Memory B cell (primary cell): Measurements from ENCODE around the gene ANAPC4.

ENCODE experiments used
- ATAC-seq: fragments of 150-1000 bp; cut with Tn5 transposase; 2 replicates; pipeline ENCODE4 v1.10.0; 2021; ENCODE audit warnings: low read depth, mild to moderate bottlenecking, moderate library complexity
- DNase-seq, 2 donors: peaks; one replicate each; pipeline ENCODE4 v3.0.0; 2022; ENCODE audit warnings: low spot score in 2 of 2
- H3K27ac Mint-ChIP-seq: one replicate; pipeline ENCODE4 v1.8.0; 2022; ENCODE audit warnings: mild to moderate bottlenecking, moderate library complexity, mixed read lengths
- H3K27me3 Mint-ChIP-seq: one replicate; pipeline ENCODE4 v1.8.0; 2022; ENCODE audit warnings: mixed read lengths
- H3K36me3 Mint-ChIP-seq: one replicate; pipeline ENCODE4 v1.8.0; 2022; ENCODE audit warnings: mild to moderate bottlenecking, mixed read lengths
- H3K4me1 Mint-ChIP-seq: one replicate; pipeline ENCODE4 v1.8.0; 2022; ENCODE audit warnings: mixed read lengths
- H3K4me3 Mint-ChIP-seq: one replicate; pipeline ENCODE4 v1.8.0; 2022; ENCODE audit warnings: mild to moderate bottlenecking, moderate library complexity, mixed read lengths
- H3K9me3 Mint-ChIP-seq: one replicate; pipeline ENCODE4 v1.8.0; 2022; ENCODE audit warnings: mixed read lengths

Gene ANAPC4

DNA sequence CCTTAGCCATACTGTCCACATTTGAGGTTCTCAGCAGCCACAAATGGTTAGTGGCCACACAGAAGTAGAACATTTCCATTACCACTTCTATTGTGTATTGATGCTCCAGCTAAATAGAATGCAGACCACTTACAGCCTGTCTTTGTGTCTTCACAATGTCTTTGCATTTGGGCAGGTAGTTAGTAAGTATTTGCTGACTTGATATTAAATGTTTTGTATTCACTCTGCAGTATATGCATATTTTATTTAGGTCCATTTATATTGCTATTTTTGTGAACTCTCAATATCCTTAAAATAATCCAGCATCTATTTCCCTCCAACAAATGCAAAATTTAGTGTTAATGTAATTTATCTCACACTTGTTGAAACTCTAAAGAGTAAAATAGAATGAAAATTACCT, 26.6 kb downstream of the ANAPC4 start:
- no peaks in the 10 kb centered on the region for H3K27me3 Mint-ChIP-seq
- no peak overlapping the region for H3K4me3 Mint-ChIP-seq
- no peaks in the 10 kb centered on the region for H3K9me3 Mint-ChIP-seq
- H3K27ac Mint-ChIP-seq: no peak overlapping the region
- ATAC-seq: no peak
- DNase-seq: no peak
- H3K4me1 Mint-ChIP-seq: peaks cover 2% of the 10 kb centered on the region
- H3K36me3 Mint-ChIP-seq: peaks cover 36% of the 10 kb centered on the region

DNA sequence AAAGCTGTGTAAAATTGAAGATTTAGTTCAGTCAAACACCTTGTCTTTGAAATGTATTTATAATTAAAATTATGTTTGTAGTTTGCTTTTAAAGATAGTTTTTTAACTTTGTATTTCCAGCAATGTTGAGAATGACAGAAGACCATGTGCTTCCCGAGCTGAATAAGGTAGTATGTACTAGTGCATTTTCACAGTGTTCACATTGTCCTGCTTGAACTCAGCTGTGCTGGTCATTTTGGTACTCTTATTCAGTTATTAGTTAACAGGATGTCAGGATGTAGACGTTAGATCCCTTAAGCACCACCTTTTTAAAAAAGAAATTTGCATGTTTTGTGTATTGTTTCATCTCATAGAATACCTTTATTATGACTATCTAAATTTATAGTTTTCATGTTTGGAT, 28.4 kb downstream of the ANAPC4 start:
- DNase-seq (no peak), ATAC-seq (no peak)
- no peak overlapping the region for H3K27ac Mint-ChIP-seq
- no peaks in the 10 kb centered on the region for H3K27me3 Mint-ChIP-seq
- no peaks in the 10 kb centered on the region for H3K4me1 Mint-ChIP-seq
- peaks cover 31% of the 10 kb centered on the region for H3K36me3 Mint-ChIP-seq
- H3K4me3 Mint-ChIP-seq: no peak overlapping the region
- H3K9me3 Mint-ChIP-seq: no peaks in the 10 kb centered on the region

DNA sequence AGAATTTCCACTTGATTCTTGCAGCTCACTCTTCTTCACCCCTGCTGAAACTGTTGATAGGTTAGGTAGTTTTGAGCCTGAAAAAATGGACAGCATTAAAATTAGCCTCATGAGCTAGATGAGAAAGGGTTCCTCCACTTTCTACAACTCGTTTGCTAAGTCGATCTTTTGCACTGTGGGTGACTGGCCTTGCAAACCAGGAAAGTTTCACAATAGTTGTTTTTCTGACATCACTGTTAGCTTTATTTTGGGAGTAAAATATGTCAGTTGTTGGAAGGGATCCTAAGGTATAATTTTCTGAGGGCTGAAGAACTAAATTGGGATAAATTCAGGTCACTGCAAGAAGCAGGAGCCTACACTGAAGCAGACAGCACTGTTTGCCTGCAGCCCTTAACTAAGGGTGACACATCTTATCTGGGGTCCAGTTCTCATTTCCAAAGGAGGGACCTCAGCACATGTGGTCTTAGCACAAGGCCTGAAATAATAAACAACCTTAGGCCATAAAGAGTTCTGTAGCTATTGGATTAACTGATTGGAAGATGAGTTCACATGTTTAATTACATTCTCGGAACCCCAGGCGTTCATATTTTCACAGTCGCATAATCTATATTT, 29.1 kb downstream of the ANAPC4 start:
- no peak overlapping the region for H3K4me3 Mint-ChIP-seq
- no peak overlapping the region for H3K27ac Mint-ChIP-seq
- peaks cover 33% of the 10 kb centered on the region for H3K36me3 Mint-ChIP-seq
- no peaks in the 10 kb centered on the region for H3K4me1 Mint-ChIP-seq
- DNase-seq: no peak
- no peak for ATAC-seq
- no peaks in the 10 kb centered on the region for H3K27me3 Mint-ChIP-seq
- H3K9me3 Mint-ChIP-seq: no peaks in the 10 kb centered on the region

DNA sequence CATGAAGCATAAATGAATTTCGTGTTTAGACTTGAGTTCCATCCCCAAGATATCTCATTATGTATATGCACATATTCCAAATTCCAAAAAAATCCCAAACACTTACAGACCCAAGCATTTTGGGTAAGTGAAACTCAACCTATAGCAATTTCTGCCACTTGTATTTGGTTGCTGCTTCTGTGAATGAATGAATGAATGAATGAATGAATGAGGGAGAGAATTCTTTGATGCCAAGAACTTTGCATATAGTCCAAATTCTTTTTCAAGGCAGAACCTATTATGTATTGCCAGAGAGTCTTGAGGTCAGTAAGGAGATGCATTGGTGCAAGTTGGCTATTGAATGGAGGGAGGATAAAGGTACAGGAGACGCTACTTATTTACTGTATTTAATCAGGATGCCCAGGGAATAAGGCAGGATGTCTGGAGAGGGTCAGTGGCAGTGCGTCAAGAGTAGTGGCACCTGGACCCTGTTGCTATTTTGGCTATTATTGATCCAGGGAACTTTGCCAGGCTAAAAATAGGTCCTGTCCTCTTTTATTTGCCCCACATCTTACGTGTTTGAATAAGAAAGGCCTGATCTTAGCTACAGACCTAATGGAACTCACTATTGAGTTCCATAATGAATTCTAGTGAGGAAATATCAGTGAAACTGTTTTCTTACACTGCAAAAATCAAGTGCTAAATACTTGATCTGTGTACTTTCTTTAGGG, 33.9 kb downstream of the ANAPC4 start:
- no peaks in the 10 kb centered on the region for H3K9me3 Mint-ChIP-seq
- H3K27ac Mint-ChIP-seq: no peak overlapping the region
- ATAC-seq (no peak), DNase-seq (no peak)
- peaks cover 33% of the 10 kb centered on the region for H3K36me3 Mint-ChIP-seq
- no peaks in the 10 kb centered on the region for H3K27me3 Mint-ChIP-seq
- no peaks in the 10 kb centered on the region for H3K4me1 Mint-ChIP-seq
- H3K4me3 Mint-ChIP-seq: no peak overlapping the region

DNA sequence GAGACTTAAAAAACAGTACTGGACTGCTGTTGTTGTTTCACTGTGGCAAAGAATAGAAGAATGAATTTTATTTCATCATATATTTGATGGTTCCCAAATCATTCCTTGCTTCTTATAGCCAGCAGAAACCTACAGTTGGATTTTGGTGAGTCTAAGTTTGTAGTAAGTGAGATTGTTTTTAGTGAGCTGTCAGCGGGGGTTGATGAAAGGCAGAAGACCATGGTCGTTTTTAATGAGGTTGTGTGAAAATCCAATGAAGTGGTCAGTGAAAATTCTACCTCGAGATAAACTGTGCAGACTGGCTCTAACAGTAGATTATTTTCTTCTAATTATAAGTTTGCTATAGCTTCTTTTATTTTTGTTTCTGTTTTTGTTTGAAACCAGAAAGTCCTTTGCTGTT, 36.2 kb downstream of the ANAPC4 start:
- DNase-seq (no peak), ATAC-seq (no peak)
- Mint-ChIP-seq H3K4me1 (no peaks in the 10 kb centered on the region), H3K27me3 (no peaks in the 10 kb centered on the region), H3K27ac (no peak overlapping the region), H3K36me3 (peaks cover 34% of the 10 kb centered on the region), H3K4me3 (no peak overlapping the region), H3K9me3 (no peaks in the 10 kb centered on the region)

DNA sequence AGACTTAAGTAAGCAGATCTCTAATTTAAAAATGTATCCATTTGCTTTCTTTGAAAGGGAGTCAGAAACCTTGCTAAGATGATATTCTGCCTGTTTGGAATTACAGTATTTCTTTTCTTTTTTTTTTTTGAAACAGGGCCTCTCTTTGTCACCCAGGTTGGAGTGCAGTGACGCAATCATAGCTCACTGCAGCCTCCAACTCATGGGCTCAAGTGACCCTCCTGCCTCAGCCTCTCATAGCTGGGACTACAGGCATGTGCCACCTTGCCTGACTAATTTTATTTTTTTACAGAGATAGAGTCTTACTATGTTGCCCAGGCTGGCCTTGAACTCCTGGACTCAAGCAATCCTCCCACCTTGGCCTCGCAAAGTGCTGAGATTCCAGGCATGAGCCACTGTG, 40.0 kb downstream of the ANAPC4 start:
- DNase-seq (no peak), ATAC-seq (no peak)
- Mint-ChIP-seq H3K27me3 (no peaks in the 10 kb centered on the region), H3K4me1 (peaks cover 4% of the 10 kb centered on the region), H3K36me3 (peaks cover 20% of the 10 kb centered on the region), H3K9me3 (no peaks in the 10 kb centered on the region), H3K4me3 (no peak overlapping the region), H3K27ac (no peak overlapping the region)

DNA sequence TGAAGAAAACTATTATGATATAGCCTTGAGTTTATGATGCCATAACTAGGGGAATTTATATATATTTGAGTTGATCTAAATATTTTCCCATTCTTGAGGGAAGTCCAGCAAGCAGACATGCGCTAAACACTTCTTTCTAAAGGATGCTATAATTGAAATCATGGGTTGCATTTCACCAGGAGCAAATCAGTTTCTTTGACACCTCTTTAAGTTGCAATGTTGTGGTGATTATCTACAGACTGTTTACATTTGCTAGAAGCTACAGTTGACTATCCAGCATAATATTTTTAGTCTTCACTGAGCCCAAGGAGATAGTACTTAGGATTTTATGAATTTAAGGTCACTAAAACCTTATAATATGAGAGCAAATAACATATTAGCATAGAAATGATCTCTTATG, 43.9 kb downstream of the ANAPC4 start:
- DNase-seq (no peak), ATAC-seq (no peak)
- Mint-ChIP-seq H3K27me3 (no peaks in the 10 kb centered on the region), H3K36me3 (peaks cover 8% of the 10 kb centered on the region), H3K4me1 (peaks cover 4% of the 10 kb centered on the region), H3K27ac (no peak overlapping the region), H3K9me3 (no peaks in the 10 kb centered on the region), H3K4me3 (no peak overlapping the region)

DNA sequence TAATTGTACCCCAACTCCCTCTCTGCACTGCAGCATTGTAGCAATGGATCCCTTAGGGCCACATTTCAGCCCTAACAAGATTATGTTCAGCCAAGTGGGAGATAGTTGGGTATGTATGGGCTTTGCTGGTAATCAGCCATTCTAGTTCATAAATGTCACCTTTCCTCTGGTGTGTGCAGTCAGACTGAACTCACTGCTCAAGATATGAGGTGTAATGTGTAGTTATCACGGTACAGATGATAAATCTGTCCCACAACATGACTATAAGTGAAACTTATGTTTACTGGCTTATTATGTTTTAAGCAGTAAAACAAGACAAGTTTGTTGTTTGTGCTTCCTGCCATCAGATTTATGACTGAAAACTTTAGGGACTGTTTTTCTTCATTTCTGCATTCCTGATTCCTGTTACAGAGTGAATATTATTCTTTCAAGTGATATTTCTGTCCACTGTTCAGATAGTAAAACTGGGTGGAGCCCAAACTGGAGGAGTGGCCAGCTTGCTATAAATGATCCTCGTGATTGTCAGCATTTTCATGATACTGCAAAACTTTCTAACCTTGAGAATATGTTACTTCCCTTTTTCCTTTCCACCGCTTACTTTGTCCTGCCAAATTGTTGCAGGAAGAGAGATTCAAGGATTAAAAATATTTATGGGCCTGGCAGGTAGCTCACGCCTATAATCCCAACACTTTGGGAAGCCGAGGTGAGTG, 44.9 kb downstream of the ANAPC4 start:
- H3K36me3 Mint-ChIP-seq: peaks cover 8% of the 10 kb centered on the region
- H3K4me1 Mint-ChIP-seq: peaks cover 4% of the 10 kb centered on the region
- H3K9me3 Mint-ChIP-seq: no peaks in the 10 kb centered on the region
- no peak overlapping the region for H3K4me3 Mint-ChIP-seq
- DNase-seq: no peak
- no peaks in the 10 kb centered on the region for H3K27me3 Mint-ChIP-seq
- ATAC-seq: no peak
- H3K27ac Mint-ChIP-seq: no peak overlapping the region

DNA sequence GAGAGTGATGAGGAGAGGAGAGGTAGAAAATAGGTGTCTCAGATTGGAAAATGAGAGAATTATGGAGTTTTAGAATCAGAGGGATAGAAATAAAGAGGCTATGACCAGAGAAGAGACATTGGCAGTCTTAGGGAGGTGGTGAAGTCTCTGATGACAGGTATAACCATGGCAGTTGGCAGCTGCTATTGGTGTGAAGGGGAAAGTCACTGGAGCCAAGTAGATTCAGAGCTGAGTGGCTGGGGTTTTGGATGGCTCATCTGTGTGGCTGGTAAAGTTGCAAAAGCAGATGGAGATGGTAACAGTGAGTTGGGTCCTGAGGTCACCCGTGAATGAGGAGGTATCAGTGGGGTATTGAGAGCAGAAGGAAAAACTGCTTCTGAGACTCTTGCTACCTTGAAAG, 46.5 kb downstream of the ANAPC4 start:
- no peak for ATAC-seq
- H3K4me1 Mint-ChIP-seq: peaks cover 4% of the 10 kb centered on the region
- DNase-seq: no peak
- H3K36me3 Mint-ChIP-seq: peaks cover 3% of the 10 kb centered on the region
- peaks cover 2% of the 10 kb centered on the region for H3K9me3 Mint-ChIP-seq
- no peak overlapping the region for H3K27ac Mint-ChIP-seq
- no peak overlapping the region for H3K4me3 Mint-ChIP-seq
- no peaks in the 10 kb centered on the region for H3K27me3 Mint-ChIP-seq

DNA sequence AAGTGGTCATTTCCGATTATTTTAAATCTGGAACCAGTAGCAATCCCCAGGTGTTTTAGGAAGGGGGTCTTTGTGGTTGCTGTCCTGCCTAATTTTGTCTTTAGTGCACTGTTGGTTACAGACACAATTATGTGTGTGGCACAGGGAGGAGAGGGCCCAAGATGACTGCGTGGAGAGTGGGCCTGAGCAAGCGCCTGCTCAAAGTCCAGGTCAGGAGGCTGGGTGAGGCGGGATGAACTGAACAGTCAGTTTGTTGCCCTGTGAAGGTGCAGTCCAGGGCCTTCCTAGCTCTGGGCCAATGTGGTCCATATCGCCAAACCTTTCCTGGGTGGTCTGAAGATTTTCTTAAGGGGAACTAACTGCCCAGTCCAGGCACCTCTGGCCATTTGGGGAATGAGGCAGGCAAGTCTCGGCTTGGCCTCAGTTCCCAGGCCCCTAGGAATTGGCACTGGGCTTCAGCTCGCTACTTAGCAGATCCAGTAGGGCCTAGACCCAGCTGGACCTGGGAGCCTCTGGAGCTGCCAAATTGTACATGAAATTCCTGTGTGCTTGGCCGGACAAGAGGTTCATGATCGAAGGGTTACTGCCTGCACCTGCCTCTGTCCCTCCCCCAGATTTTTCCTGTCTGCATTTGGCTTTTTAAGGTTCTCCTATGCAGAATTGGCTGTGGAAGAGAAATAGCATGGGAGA, 47.6 kb downstream of the ANAPC4 start:
- Mint-ChIP-seq H3K4me1 (peaks cover 2% of the 10 kb centered on the region), H3K4me3 (no peak overlapping the region), H3K36me3 (no peaks in the 10 kb centered on the region), H3K9me3 (peaks cover 2% of the 10 kb centered on the region), H3K27ac (no peak overlapping the region), H3K27me3 (no peaks in the 10 kb centered on the region)
- ATAC-seq (no peak), DNase-seq (no peak)

DNA sequence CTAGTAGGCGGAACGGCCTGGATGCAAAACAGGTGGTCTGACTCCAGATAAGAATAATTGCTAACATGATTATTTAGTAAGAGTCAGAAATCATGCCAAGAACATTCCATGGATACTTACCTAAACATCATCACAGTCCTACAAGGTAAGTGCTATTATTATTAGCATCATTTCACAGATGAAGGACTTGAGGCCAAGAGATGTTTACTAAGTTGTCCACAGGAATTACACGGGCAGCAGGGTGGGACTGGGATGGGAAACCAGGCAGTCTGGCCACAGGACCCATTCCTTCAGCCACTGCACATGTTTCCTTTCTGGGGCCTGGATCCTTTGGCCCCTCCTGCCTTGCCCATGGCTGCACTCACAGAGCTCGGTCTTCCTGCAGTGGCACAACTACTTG, 48.3 kb downstream of the ANAPC4 start:
- DNase-seq (no peak), ATAC-seq (no peak)
- H3K27ac Mint-ChIP-seq: no peak overlapping the region
- no peaks in the 10 kb centered on the region for H3K36me3 Mint-ChIP-seq
- peaks cover under 1% of the 10 kb centered on the region for H3K4me1 Mint-ChIP-seq
- peaks cover 2% of the 10 kb centered on the region for H3K9me3 Mint-ChIP-seq
- H3K4me3 Mint-ChIP-seq: no peak overlapping the region
- no peaks in the 10 kb centered on the region for H3K27me3 Mint-ChIP-seq

DNA sequence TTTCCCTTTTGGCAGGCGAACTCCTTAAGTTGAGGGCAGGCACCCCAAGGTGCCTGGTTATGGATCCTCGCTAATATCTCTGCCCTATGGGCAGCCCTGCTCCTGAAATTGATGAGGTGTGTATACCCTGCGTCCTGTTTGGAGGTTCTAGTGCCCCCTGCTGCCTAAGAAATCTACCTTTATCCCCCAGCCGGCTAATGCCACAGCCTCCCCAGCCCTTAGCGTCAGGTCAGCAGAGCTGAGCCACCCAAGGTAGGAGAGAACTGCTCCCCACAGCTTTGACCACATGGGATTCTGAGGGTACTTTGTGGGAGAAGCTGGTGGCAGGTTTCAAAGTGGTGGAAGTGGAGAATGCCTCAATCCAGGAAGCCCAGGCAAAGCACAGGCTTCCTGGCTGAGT, 50.8 kb downstream of the ANAPC4 start:
- DNase-seq (no peak), ATAC-seq (no peak)
- H3K4me1 Mint-ChIP-seq: no peaks in the 10 kb centered on the region
- H3K36me3 Mint-ChIP-seq: no peaks in the 10 kb centered on the region
- no peak overlapping the region for H3K4me3 Mint-ChIP-seq
- no peak overlapping the region for H3K27ac Mint-ChIP-seq
- no peaks in the 10 kb centered on the region for H3K27me3 Mint-ChIP-seq
- peaks cover 2% of the 10 kb centered on the region for H3K9me3 Mint-ChIP-seq

DNA sequence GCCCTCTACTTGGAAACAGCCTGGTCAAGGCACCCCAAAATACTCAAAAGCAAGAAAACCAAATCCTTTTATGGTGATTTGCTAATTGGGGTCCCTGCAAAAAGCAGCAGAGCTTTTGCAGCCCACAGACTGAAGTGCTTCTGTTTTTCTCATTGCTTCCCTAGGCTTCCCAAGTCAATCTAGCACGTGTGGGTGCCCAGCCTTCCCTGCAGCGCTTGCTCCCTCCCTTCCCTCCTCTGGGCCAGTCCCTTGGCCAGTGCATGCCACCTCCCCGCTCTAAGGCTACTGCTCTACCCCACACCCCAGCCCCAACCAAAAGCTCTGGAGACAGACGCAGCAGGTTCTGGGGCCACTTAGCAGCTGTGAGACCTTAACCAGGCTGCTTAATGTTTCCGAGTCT, 53.6 kb downstream of the ANAPC4 start:
- Mint-ChIP-seq H3K27me3 (no peaks in the 10 kb centered on the region), H3K27ac (no peak overlapping the region), H3K36me3 (peaks cover 1% of the 10 kb centered on the region), H3K4me1 (no peaks in the 10 kb centered on the region), H3K4me3 (no peak overlapping the region), H3K9me3 (peaks cover 2% of the 10 kb centered on the region)
- DNase-seq (no peak), ATAC-seq (no peak)
